T-helper 2 cell (primary cell): ENCODE results near the gene PAH.

Experiments used
- DNase-seq, 5 experiments: peaks; one replicate each; pipeline versions ENCODE4 v3.0.0 to v3.0.0-alpha.2; 2012 to 2022
- total RNA-seq, 2 donors: gene quantifications; one replicate each; lab custom pipeline; 2026; lab: John Stamatoyannopoulos, UW

PAH gene
- total RNA-seq = 0 to 0.07 reads per million in 2 donors

GRCh38 chr12:102917026-102917787 lies at the start of gene PAH:
Gene PAH, minus strand, starts transcription at chr12:102917244. Its CDS starts 114 bp downstream, at chr12:102917130.
- DNase-seq = peak in 2 of 5 experiments; percentile 4 to 29

- no peak for DNase-seq
These were observed 49.3 kb upstream of the PAH start for GRCh38 chr12:102966200-102966863.

- no peak for DNase-seq
These were observed 48.5 kb upstream of the PAH start for GRCh38 chr12:102965281-102966155.

GRCh38 chr12:102964872-102965271 lies 47.8 kb upstream of the PAH start:
- DNase-seq = peak in 1 of 5 experiments; percentile 65

GRCh38 chr12:102963796-102964195 lies 46.8 kb upstream of the PAH start:
- no peak for DNase-seq

GRCh38 chr12:102962986-102963385 lies 45.9 kb upstream of the PAH start:
- no peak for DNase-seq

- no peak for DNase-seq
These were observed 45.5 kb upstream of the PAH start for GRCh38 chr12:102962532-102962931.

- no peak for DNase-seq
These were observed 44.4 kb upstream of the PAH start for GRCh38 chr12:102961466-102961855.

GRCh38 chr12:102960766-102961465 lies 43.9 kb upstream of the PAH start:
- DNase-seq = no peak

- DNase-seq = no peak
These were observed 42.3 kb upstream of the PAH start for GRCh38 chr12:102959391-102959790.

- no peak for DNase-seq
These were observed 41.8 kb upstream of the PAH start for GRCh38 chr12:102958830-102959176.

GRCh38 chr12:102958073-102958829 lies 41.2 kb upstream of the PAH start:
- peak in 1 of 5 experiments; percentile 70 for DNase-seq

GRCh38 chr12:102957339-102958050 lies 40.5 kb upstream of the PAH start, which contains the start of gene ASCL1:
Gene ASCL1, plus strand, starts transcription at chr12:102957674. Its CDS starts 571 bp downstream, at chr12:102958245.
- peak in 1 of 5 experiments; percentile 57 for DNase-seq

GRCh38 chr12:102956738-102957327 lies 39.8 kb upstream of the PAH start:
- no peak for DNase-seq

GRCh38 chr12:102955926-102956737 lies 39.1 kb upstream of the PAH start:
- DNase-seq = no peak

- DNase-seq = peak in 1 of 5 experiments; percentile 88
These were observed 37.1 kb upstream of the PAH start for GRCh38 chr12:102954134-102954533.

GRCh38 chr12:102953221-102953620 lies 36.2 kb upstream of the PAH start:
- peak in 1 of 5 experiments; percentile 47 for DNase-seq

- no peak for DNase-seq
These were observed 34.8 kb upstream of the PAH start for GRCh38 chr12:102951841-102952240.

GRCh38 chr12:102950950-102951619 lies 34.0 kb upstream of the PAH start:
- DNase-seq = no peak
